ENCODE results near the gene GLIS1. TPM values are rescaled to one million over a fixed set of nuclear protein-coding genes. Genes with fewer than 3 reads are reported as not detected.

The GLIS1 gene
- total and polyA plus RNA-seq, 2 donors (not counting 3 experiments of a cell fraction or from before 2014, with no cell fraction given) = not detected

DNA sequence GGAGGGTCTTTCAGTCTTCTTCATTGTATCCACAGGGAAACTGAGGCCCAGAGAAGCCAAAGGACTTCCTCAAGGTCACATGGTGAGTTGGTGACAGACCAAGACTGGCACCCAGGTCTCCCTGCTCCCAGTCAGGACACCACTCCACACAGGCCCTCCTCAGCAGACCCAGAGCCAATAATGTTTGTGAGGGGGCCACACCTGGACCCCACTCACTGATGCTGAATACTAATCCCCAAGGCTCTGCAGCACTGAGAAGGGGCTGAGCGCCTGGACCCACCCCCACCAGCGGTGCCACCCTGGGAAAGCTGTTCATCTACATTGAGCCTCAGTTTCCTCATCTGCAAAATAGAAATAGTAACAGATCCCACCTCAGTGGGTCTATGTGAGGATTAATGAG lies 79.5 kb downstream of the GLIS1 start:
- Histone ChIP-seq H3K9me3 (replicated peaks; ENCODE audit: control insufficient read depth, insufficient read depth, low read length) (no peaks in the 10 kb centered on the region), H3K36me3 (ENCODE audit: control insufficient read depth in 2 of 2, extremely low read depth in 1 of 2, insufficient read depth in 2 of 2, low read length in 2 of 2) (no peaks in the 10 kb centered on the region), H3K79me2 (ENCODE audit: control insufficient read depth, insufficient read depth, low read length) (no peaks in the 10 kb centered on the region), H3K4me3 (replicated peaks in 1 of 3; ENCODE audit: insufficient read depth in 1 of 3, low read depth in 1 of 3, low read length in 3 of 3) (no peak overlapping the region), H4K20me1 (replicated peaks; ENCODE audit: control insufficient read depth, extremely low read depth, insufficient read depth, low read length) (no peaks in the 10 kb centered on the region), H3K27ac (ENCODE audit: insufficient read depth, low read depth, low read length) (no peak overlapping the region), H3K9me1 (replicated peaks; ENCODE audit: control insufficient read depth, extremely low read depth, insufficient read depth, low read length) (no peaks in the 10 kb centered on the region), H3K4me1 (ENCODE audit: control insufficient read depth, extremely low read depth, insufficient read depth, low read length) (no peaks in the 10 kb centered on the region), H3K27me3 (ENCODE audit: control insufficient read depth in 2 of 2, insufficient read depth in 2 of 2, low read length in 2 of 2) (peaks cover 0 to 6% of the 10 kb centered on the region in 2 experiments), H2AFZ (ENCODE audit: low read depth, low read length) (no peak overlapping the region), H3K9ac (replicated peaks; ENCODE audit: extremely low read depth, insufficient read depth, low read length) (no peak overlapping the region), H3K4me2 (ENCODE audit: insufficient read depth, low read length) (no peak overlapping the region)
- TF ChIP-seq JUN (IDR thresholded peaks at IDR 0.05; ENCODE audit: borderline replicate concordance, insufficient read depth, insufficient read length, low read depth) (no peak), EZH2 (IDR thresholded peaks at IDR 0.05; ENCODE audit: borderline replicate concordance, low read depth, low read length, severe bottlenecking) (no peak), POLR2A (IDR thresholded peaks at IDR 0.05; ENCODE audit: low read depth, low read length) (no peak), POLR2AphosphoS5 (IDR thresholded peaks at IDR 0.05; ENCODE audit: insufficient read depth, low read depth, low read length) (no peak), MYC (IDR thresholded peaks at IDR 0.05; ENCODE audit: low read depth, low read length) (no peak), GATA2 (IDR thresholded peaks at IDR 0.05; ENCODE audit: insufficient read depth, insufficient read length, low read depth, low read length) (no peak), FOS (IDR thresholded peaks at IDR 0.05; ENCODE audit: borderline replicate concordance, insufficient read depth, low read length) (no peak)
- TF ChIP-seq, protein P1, sequence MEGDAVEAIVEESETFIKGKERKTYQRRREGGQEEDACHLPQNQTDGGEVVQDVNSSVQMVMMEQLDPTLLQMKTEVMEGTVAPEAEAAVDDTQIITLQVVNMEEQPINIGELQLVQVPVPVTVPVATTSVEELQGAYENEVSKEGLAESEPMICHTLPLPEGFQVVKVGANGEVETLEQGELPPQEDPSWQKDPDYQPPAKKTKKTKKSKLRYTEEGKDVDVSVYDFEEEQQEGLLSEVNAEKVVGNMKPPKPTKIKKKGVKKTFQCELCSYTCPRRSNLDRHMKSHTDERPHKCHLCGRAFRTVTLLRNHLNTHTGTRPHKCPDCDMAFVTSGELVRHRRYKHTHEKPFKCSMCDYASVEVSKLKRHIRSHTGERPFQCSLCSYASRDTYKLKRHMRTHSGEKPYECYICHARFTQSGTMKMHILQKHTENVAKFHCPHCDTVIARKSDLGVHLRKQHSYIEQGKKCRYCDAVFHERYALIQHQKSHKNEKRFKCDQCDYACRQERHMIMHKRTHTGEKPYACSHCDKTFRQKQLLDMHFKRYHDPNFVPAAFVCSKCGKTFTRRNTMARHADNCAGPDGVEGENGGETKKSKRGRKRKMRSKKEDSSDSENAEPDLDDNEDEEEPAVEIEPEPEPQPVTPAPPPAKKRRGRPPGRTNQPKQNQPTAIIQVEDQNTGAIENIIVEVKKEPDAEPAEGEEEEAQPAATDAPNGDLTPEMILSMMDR (IDR thresholded peaks at IDR 0.05; ENCODE audit: extremely low read depth in 1 of 2, insufficient read depth in 1 of 2, low read depth in 1 of 2, low read length in 2 of 2) = no peak
- TF ChIP-seq, protein P2, sequence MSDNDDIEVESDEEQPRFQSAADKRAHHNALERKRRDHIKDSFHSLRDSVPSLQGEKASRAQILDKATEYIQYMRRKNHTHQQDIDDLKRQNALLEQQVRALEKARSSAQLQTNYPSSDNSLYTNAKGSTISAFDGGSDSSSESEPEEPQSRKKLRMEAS (IDR thresholded peaks at IDR 0.05; ENCODE audit: insufficient read depth, insufficient read length) = no peak
- CTCF ChIA-PET = no interaction called here
- FAIRE-seq = no peak
- intact Hi-C loops (cut with micrococcal nuclease) = no loop called here
- no peak for DNase-seq (ENCODE audit: low read depth, low spot score)
- dilution Hi-C loops (cut with MboI; ENCODE audit: extremely low pct_ligation_motif_present, low sequenced_read_pairs) = no loop called here
- POLR2A ChIA-PET = no interaction called here
- BruUV-seq (replicated peaks) = no TSS peak
